IMR-90 (cell line): ENCODE results near the gene TRAF7. TPM values are rescaled to one million over a fixed set of nuclear protein-coding genes. Genes with fewer than 3 reads are reported as not detected.

Experiments
- ATAC-seq: fragments of 200-7000 bp; cut with Tn5 transposase; 2 replicates; pipeline ENCODE4 v1.9.1; 2020; ENCODE audit warnings: low read depth, mild to moderate bottlenecking, moderate library complexity
- BruUV-seq: library from RNA; stranded (reverse); fragments of 400-500 nt; replicated peaks from 2 replicates; lab custom pipeline; 2021; lab: Mats Ljungman, UMichigan
- CTCF ChIA-PET: fragments of 300-600 bp; formaldehyde crosslinking; extraction: SDS; loops from one replicate; lab custom pipeline; 2021; ENCODE audit warnings: antibody characterized with exemption; lab: Yijun Ruan, JAX
- POLR2A ChIA-PET: fragments of 300-600 bp; sonication (Branson Sonifier 250); formaldehyde crosslinking; loops from one replicate; lab custom pipeline; 2022; ENCODE audit warnings: antibody characterized with exemption; ENCODE audit not compliant: unreplicated experiment; lab: Charles Lee
- DNase-seq: peaks from one replicate; pipeline ENCODE4 v3.0.0; 2013
- H2AFZ ChIP-seq: replicated peaks from 2 replicates; pipeline ENCODE3; 2013; ENCODE audit warnings: low read length, mild to moderate bottlenecking; ENCODE audit not compliant: poor library complexity
- H2AK5ac ChIP-seq: 2 replicates; pipeline ENCODE4 v1.6.1; 2013; ENCODE audit warnings: low read depth, low read length, inconsistent platforms
- H2AK9ac ChIP-seq: replicated peaks from 2 replicates; pipeline ENCODE3; 2013; ENCODE audit warnings: mild to moderate bottlenecking, low read depth, low read length, moderate library complexity; ENCODE audit not compliant: poor library complexity
- H2BK120ac ChIP-seq: 2 replicates; pipeline ENCODE4 v1.6.1; 2013; ENCODE audit warnings: low read depth, low read length, inconsistent platforms
- H2BK15ac ChIP-seq: 3 replicates; pipeline ENCODE4 v1.6.1; 2013; ENCODE audit warnings: low read depth, low read length, inconsistent platforms
- H2BK20ac ChIP-seq: 2 replicates; pipeline ENCODE4 v1.6.1; 2013; ENCODE audit warnings: low read depth, mild to moderate bottlenecking, inconsistent platforms, low read length, moderate library complexity
- H2BK5ac ChIP-seq: 2 replicates; pipeline ENCODE4 v1.6.1; 2013; ENCODE audit warnings: mild to moderate bottlenecking, low read depth, low read length, inconsistent platforms; ENCODE audit not compliant: poor library complexity, severe bottlenecking
- H3K14ac ChIP-seq: replicated peaks from 2 replicates; pipeline ENCODE4 v1.6.1; 2013; ENCODE audit warnings: low read depth, low read length, inconsistent platforms
- H3K18ac ChIP-seq: 2 replicates; pipeline ENCODE4 v1.6.1; 2013; ENCODE audit warnings: low read depth, low read length, control low read depth
- H3K23ac ChIP-seq: 2 replicates; pipeline ENCODE4 v1.6.1; 2013; ENCODE audit warnings: low read depth, low read length, inconsistent platforms
- H3K27ac ChIP-seq: 2 replicates; pipeline ENCODE4 v1.5.1; 2013; ENCODE audit warnings: mild to moderate bottlenecking, control low read depth, low read length; ENCODE audit not compliant: insufficient read depth
- H3K27me3 ChIP-seq: 2 replicates; pipeline ENCODE4 v1.6.1; 2013; ENCODE audit warnings: low read length; ENCODE audit not compliant: control insufficient read depth, insufficient read depth
- H3K36me3 ChIP-seq: 2 replicates; pipeline ENCODE4 v1.6.1; 2013; ENCODE audit warnings: low read length, mixed read lengths; ENCODE audit not compliant: control insufficient read depth, insufficient read depth
- H3K4ac ChIP-seq: 2 replicates; pipeline ENCODE4 v1.6.1; 2013; ENCODE audit warnings: low read depth, low read length, inconsistent platforms
- H3K4me1 ChIP-seq: 2 replicates; pipeline ENCODE4 v1.6.1; 2013; ENCODE audit warnings: low read length, mixed read lengths; ENCODE audit not compliant: control insufficient read depth, insufficient read depth
- H3K4me2 ChIP-seq: 2 replicates; pipeline ENCODE4 v1.6.1; 2013; ENCODE audit warnings: low read depth, mild to moderate bottlenecking, control low read depth, low read length, moderate library complexity
- H3K4me3 ChIP-seq: 2 replicates; pipeline ENCODE4 v1.5.1; 2013; ENCODE audit warnings: low read depth, mild to moderate bottlenecking, control low read depth, low read length, moderate library complexity; ENCODE audit not compliant: insufficient read depth
- H3K56ac ChIP-seq: 2 replicates; pipeline ENCODE4 v1.6.1; 2013; ENCODE audit warnings: low read length, inconsistent platforms; ENCODE audit not compliant: insufficient read depth; ENCODE audit errors: extremely low read depth
- H3K79me1 ChIP-seq, 2 experiments: 2 replicates each; pipeline ENCODE4 v1.6.1; 2013; ENCODE audit warnings: low read length in 2 of 2, inconsistent platforms in 1 of 2, low read depth in 1 of 2
- H3K9ac ChIP-seq: 2 replicates; pipeline ENCODE4 v1.6.1; 2013; ENCODE audit warnings: low read depth, low read length, control low read depth
- H3K9me1 ChIP-seq: 2 replicates; pipeline ENCODE4 v1.6.1; 2013; ENCODE audit warnings: low read length, inconsistent platforms; ENCODE audit not compliant: insufficient read depth
- H3K9me3 ChIP-seq: 2 replicates; pipeline ENCODE4 v1.6.1; 2013; ENCODE audit warnings: low read length; ENCODE audit not compliant: control insufficient read depth, insufficient read depth
- H4K20me1 ChIP-seq: 2 replicates; pipeline ENCODE4 v1.6.1; 2013; ENCODE audit warnings: low read length, inconsistent platforms; ENCODE audit not compliant: insufficient read depth
- H4K5ac ChIP-seq: 2 replicates; pipeline ENCODE4 v1.6.1; 2013; ENCODE audit warnings: mild to moderate bottlenecking, low read depth, low read length, control low read depth
- H4K8ac ChIP-seq, 2 experiments: 2 replicates each; pipeline ENCODE4 v1.6.1; 2013; ENCODE audit warnings: low read depth in 2 of 2, low read length in 2 of 2, control low read depth in 1 of 2, inconsistent platforms in 1 of 2
- H4K91ac ChIP-seq: 2 replicates; pipeline ENCODE4 v1.6.1; 2013; ENCODE audit warnings: low read depth, low read length, inconsistent platforms; ENCODE audit not compliant: insufficient read depth
- BHLHE40 ChIP-seq: fragments of 150-350 bp; IDR thresholded peaks from 2 replicates; pipeline ENCODE4 v1.6.1; 2016; ENCODE audit warnings: mild to moderate bottlenecking, low read depth, low read length
- CEBPB ChIP-seq: IDR thresholded peaks from 2 replicates; pipeline ENCODE4 v1.6.1; 2012; ENCODE audit warnings: low read depth, low read length, improper control_type of control experiment
- CHD1 ChIP-seq: IDR thresholded peaks from 2 replicates; pipeline ENCODE4 v1.6.1; 2012; ENCODE audit warnings: low read depth, low read length, improper control_type of control experiment
- MAFK ChIP-seq: IDR thresholded peaks from 2 replicates; pipeline ENCODE4 v1.6.1; 2012; ENCODE audit warnings: low read depth, low read length, improper control_type of control experiment
- MAZ ChIP-seq: IDR thresholded peaks from 2 replicates; pipeline ENCODE4 v1.6.1; 2012; ENCODE audit warnings: low read depth, mild to moderate bottlenecking, low read length, improper control_type of control experiment, moderate library complexity, borderline replicate concordance
- MXI1 ChIP-seq: IDR thresholded peaks from 2 replicates; pipeline ENCODE4 v1.6.1; 2012; ENCODE audit warnings: low read depth, mild to moderate bottlenecking, low read length, moderate library complexity, borderline replicate concordance
- NFE2L2 ChIP-seq: fragments of 150-350 bp; IDR thresholded peaks from 2 replicates; pipeline ENCODE4 v1.6.1; 2016; ENCODE audit warnings: low read depth, mild to moderate bottlenecking, low read length
- POLR2A ChIP-seq: IDR thresholded peaks from 2 replicates; pipeline ENCODE4 v1.6.1; 2012; ENCODE audit warnings: mild to moderate bottlenecking, low read depth, low read length
- RAD21 ChIP-seq: IDR thresholded peaks from 2 replicates; pipeline ENCODE4 v1.6.1; 2012; ENCODE audit warnings: low read length, improper control_type of control experiment
- RCOR1 ChIP-seq: IDR thresholded peaks from 2 replicates; pipeline ENCODE4 v1.6.1; 2012; ENCODE audit warnings: mild to moderate bottlenecking, low read length, improper control_type of control experiment; ENCODE audit not compliant: insufficient replicate concordance
- RFX5 ChIP-seq: IDR thresholded peaks from 2 replicates; pipeline ENCODE4 v1.8.0; 2012; ENCODE audit warnings: low read depth, mild to moderate bottlenecking, low read length, moderate library complexity
- SMC3 ChIP-seq: fragments of 150-350 bp; IDR thresholded peaks from 2 replicates; pipeline ENCODE4 v1.6.1; 2016; ENCODE audit warnings: low read depth, mild to moderate bottlenecking, antibody characterized with exemption, low read length, moderate library complexity
- WGBS, 2 experiments: methylation state at CpG; one replicate each; pipeline versions ENCODE4 v1.1.5 to v1.1.7; 2013; ENCODE audit warnings: missing lambda C conversion rate in 2 of 2; ENCODE audit not compliant: insufficient read length in 1 of 2; ENCODE audit errors: extremely low coverage in 2 of 2; 5-methylcytosine and 5-hydroxymethylcytosine counted together
- dilution Hi-C: fragments of 300-500 bp; cut with HindIII; formaldehyde crosslinking; loops from one replicate; pipeline ENCODE4 v1.14.3; 2018; ENCODE audit warnings: low sequenced_read_pairs; ENCODE audit not compliant: unreplicated experiment
- in situ Hi-C: fragments of 300-500 bp; cut with MboI; formaldehyde crosslinking; loops from 3 replicates; pipeline ENCODE4 v1.14.3; 2019; ENCODE audit warnings: low sequenced_read_pairs, inconsistent platforms, mixed read lengths
- intact Hi-C: fragments of 100-400 bp; cut with micrococcal nuclease; formaldehyde crosslinking; loops from 2 replicates; pipeline ENCODE4 v1.10.0; 2022
- polyA plus RNA-seq, 3 experiments: library from polyadenylated mRNA; depleted of rRNA; stranded (reverse); fragments of >200 nt; gene quantifications; 2 replicates each; pipeline ENCODE4 v1.2.3, GENCODE V29; 2012; ENCODE audit warnings: low replicate concordance in 1 of 3
- total RNA-seq: library from RNA; depleted of rRNA; stranded (reverse); fragments of >200 nt; gene quantifications from 2 replicates; pipeline ENCODE4 v1.2.3, GENCODE V29; 2012
- TF ChIP-seq, protein P1 (sequence below): conservative IDR thresholded peaks from 2 replicates; pipeline ENCODE4 v1.5.1; 2012; ENCODE audit warnings: mild to moderate bottlenecking, low read depth, low read length, improper control_type of control experiment
- TF ChIP-seq, protein P2 (sequence below): fragments of 150-350 bp; IDR thresholded peaks from 2 replicates; pipeline ENCODE4 v1.6.1; 2016; ENCODE audit warnings: low read depth, mild to moderate bottlenecking, low read length, moderate library complexity, borderline replicate concordance
- TF ChIP-seq, protein P3 (sequence below): fragments of 150-350 bp; IDR thresholded peaks from 2 replicates; pipeline ENCODE4 v1.6.1; 2017; ENCODE audit warnings: mild to moderate bottlenecking, antibody characterized with exemption, low read length, low read depth

TRAF7 gene
- total and polyA plus RNA-seq, 2 of the 4 experiments (the other 2 are of a cell fraction) = 29.6 to 52.6 TPM

DNA sequence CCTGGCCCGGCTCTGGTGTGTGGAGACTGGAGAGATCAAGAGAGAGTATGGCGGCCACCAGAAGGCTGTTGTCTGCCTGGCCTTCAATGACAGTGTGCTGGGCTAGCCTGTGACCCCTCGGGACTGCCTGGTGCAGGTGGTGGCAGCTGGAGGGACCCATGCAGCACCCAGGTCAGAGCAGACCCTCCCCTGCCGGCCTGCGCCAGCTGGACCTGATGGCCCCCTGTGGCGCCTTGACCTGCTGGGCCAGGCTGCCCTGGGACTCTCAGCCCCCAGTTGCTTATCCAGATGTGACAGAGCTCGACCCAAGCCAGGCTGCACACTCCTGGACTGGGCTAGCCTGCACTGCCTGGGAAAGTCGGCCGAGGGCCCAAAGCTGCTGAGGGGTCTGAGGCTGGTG, 53.2 kb downstream of the TRAF7 start:
- H3K36me3 ChIP-seq = peaks cover 28% of the 10 kb centered on the region
- TF ChIP-seq RFX5 (no peak), CHD1 (no peak), MXI1 (no peak), BHLHE40 (no peak), RCOR1 (no peak), NFE2L2 (no peak), CEBPB (no peak), POLR2A (no peak), MAFK (no peak), MAZ (no peak), SMC3 (no peak), RAD21 (no peak)
- TF ChIP-seq, protein P1, sequence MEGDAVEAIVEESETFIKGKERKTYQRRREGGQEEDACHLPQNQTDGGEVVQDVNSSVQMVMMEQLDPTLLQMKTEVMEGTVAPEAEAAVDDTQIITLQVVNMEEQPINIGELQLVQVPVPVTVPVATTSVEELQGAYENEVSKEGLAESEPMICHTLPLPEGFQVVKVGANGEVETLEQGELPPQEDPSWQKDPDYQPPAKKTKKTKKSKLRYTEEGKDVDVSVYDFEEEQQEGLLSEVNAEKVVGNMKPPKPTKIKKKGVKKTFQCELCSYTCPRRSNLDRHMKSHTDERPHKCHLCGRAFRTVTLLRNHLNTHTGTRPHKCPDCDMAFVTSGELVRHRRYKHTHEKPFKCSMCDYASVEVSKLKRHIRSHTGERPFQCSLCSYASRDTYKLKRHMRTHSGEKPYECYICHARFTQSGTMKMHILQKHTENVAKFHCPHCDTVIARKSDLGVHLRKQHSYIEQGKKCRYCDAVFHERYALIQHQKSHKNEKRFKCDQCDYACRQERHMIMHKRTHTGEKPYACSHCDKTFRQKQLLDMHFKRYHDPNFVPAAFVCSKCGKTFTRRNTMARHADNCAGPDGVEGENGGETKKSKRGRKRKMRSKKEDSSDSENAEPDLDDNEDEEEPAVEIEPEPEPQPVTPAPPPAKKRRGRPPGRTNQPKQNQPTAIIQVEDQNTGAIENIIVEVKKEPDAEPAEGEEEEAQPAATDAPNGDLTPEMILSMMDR = no peak
- TF ChIP-seq, protein P2, sequence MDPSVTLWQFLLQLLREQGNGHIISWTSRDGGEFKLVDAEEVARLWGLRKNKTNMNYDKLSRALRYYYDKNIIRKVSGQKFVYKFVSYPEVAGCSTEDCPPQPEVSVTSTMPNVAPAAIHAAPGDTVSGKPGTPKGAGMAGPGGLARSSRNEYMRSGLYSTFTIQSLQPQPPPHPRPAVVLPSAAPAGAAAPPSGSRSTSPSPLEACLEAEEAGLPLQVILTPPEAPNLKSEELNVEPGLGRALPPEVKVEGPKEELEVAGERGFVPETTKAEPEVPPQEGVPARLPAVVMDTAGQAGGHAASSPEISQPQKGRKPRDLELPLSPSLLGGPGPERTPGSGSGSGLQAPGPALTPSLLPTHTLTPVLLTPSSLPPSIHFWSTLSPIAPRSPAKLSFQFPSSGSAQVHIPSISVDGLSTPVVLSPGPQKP = no peak
- TF ChIP-seq, protein P3, sequence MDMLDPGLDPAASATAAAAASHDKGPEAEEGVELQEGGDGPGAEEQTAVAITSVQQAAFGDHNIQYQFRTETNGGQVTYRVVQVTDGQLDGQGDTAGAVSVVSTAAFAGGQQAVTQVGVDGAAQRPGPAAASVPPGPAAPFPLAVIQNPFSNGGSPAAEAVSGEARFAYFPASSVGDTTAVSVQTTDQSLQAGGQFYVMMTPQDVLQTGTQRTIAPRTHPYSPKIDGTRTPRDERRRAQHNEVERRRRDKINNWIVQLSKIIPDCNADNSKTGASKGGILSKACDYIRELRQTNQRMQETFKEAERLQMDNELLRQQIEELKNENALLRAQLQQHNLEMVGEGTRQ = no peak
- DNase-seq = no peak
- intact Hi-C loops = no loop called here
- no peak overlapping the region for H4K91ac ChIP-seq
- no peak overlapping the region for H2AFZ ChIP-seq
- H3K27ac ChIP-seq = no peak overlapping the region
- no peak overlapping the region for H3K4me2 ChIP-seq
- H3K18ac ChIP-seq = no peak overlapping the region
- no peaks in the 10 kb centered on the region for H3K27me3 ChIP-seq
- ChIA-PET POLR2A (no interaction called here), CTCF (no interaction called here)
- H4K20me1 ChIP-seq = peaks cover 16% of the 10 kb centered on the region
- H2BK15ac ChIP-seq = no peak overlapping the region
- H3K23ac ChIP-seq = no peak overlapping the region
- no peak overlapping the region for H4K8ac ChIP-seq
- in situ Hi-C loops = no loop called here
- H2BK120ac ChIP-seq = no peak overlapping the region
- H3K14ac ChIP-seq = no peak overlapping the region
- H3K9me3 ChIP-seq = no peaks in the 10 kb centered on the region
- no peak overlapping the region for H4K5ac ChIP-seq
- H3K4me1 ChIP-seq = peaks cover 14% of the 10 kb centered on the region
- WGBS, 2 experiments = 94% methylated on average over 6 of the region's 9 CpGs; no CpG with 5 or more reads in 1 of the 2 experiments
- no peak overlapping the region for H2BK20ac ChIP-seq
- ATAC-seq = no peak
- BruUV-seq = no TSS peak
- no peak overlapping the region for H3K56ac ChIP-seq
- no peak overlapping the region for H2AK5ac ChIP-seq
- no peak overlapping the region for H2BK5ac ChIP-seq
- H3K4ac ChIP-seq = no peak overlapping the region
- H3K9ac ChIP-seq = no peak overlapping the region
- dilution Hi-C loops = no loop called here
- no peak overlapping the region for H3K4me3 ChIP-seq
- no peak overlapping the region for H2AK9ac ChIP-seq
- H3K9me1 ChIP-seq = peaks cover 6% of the 10 kb centered on the region; the same call in 1 of the 2 replicates
- peaks cover 27 to 47% of the 10 kb centered on the region in 2 experiments for H3K79me1 ChIP-seq
